ENCODE data around the gene JPH4.

The JPH4 gene

GRCh38 chr14:23546450-23547035 lies 32.0 kb downstream of the JPH4 start:
- no peak for TF ChIP-seq CTCF (IDR thresholded peaks at IDR 0.05)
- H3K36me3 ChIP-seq (ENCODE audit: control insufficient read depth, insufficient read depth, low read length): no peaks in the 10 kb centered on the region
- peaks cover 6% of the 10 kb centered on the region for H3K79me2 ChIP-seq
- no peak overlapping the region for H3K4me3 ChIP-seq (ENCODE audit: low read depth, low read length)
- H3K9ac ChIP-seq: no peak overlapping the region
- no peaks in the 10 kb centered on the region for H3K27me3 ChIP-seq (ENCODE audit: control insufficient read depth, insufficient read depth, low read length)
- no peak overlapping the region for H3K27ac ChIP-seq
- no peak overlapping the region for H3K4me2 ChIP-seq (ENCODE audit: low read length)
- no peaks in the 10 kb centered on the region for H3K9me3 ChIP-seq (ENCODE audit: control insufficient read depth, low read length)
- H2AFZ ChIP-seq: no peak overlapping the region
- H3K4me1 ChIP-seq: peaks cover 5% of the 10 kb centered on the region

GRCh38 chr14:23545740-23546365 lies 32.7 kb downstream of the JPH4 start:
- peaks cover 9% of the 10 kb centered on the region for H3K79me2 ChIP-seq
- no peaks in the 10 kb centered on the region for H3K27me3 ChIP-seq (ENCODE audit: control insufficient read depth, insufficient read depth, low read length)
- no peak overlapping the region for H3K4me2 ChIP-seq (ENCODE audit: low read length)
- H3K9ac ChIP-seq: no peak overlapping the region
- H3K4me3 ChIP-seq (ENCODE audit: low read depth, low read length): no peak overlapping the region
- H3K4me1 ChIP-seq: peaks cover 5% of the 10 kb centered on the region
- no peak overlapping the region for H2AFZ ChIP-seq
- no peak for TF ChIP-seq CTCF (IDR thresholded peaks at IDR 0.05)
- H3K9me3 ChIP-seq (ENCODE audit: control insufficient read depth, low read length): no peaks in the 10 kb centered on the region
- H3K36me3 ChIP-seq (ENCODE audit: control insufficient read depth, insufficient read depth, low read length): no peaks in the 10 kb centered on the region
- peak overlapping the region; percentile 39 for H3K27ac ChIP-seq

GRCh38 chr14:23544511-23545447 lies 33.8 kb downstream of the JPH4 start:
- H3K4me1 ChIP-seq: peaks cover 5% of the 10 kb centered on the region
- no peak overlapping the region for H3K9ac ChIP-seq
- TF ChIP-seq CTCF (IDR thresholded peaks at IDR 0.05): no peak
- peak overlapping the region; percentile 39 for H3K27ac ChIP-seq
- no peak overlapping the region for H3K4me2 ChIP-seq (ENCODE audit: low read length)
- peak overlapping the region; percentile 57 for H2AFZ ChIP-seq
- no peaks in the 10 kb centered on the region for H3K9me3 ChIP-seq (ENCODE audit: control insufficient read depth, low read length)
- no peak overlapping the region for H3K4me3 ChIP-seq (ENCODE audit: low read depth, low read length)
- no peaks in the 10 kb centered on the region for H3K27me3 ChIP-seq (ENCODE audit: control insufficient read depth, insufficient read depth, low read length)
- H3K36me3 ChIP-seq (ENCODE audit: control insufficient read depth, insufficient read depth, low read length): no peaks in the 10 kb centered on the region
- peaks cover 9% of the 10 kb centered on the region for H3K79me2 ChIP-seq

- Histone ChIP-seq H2AFZ (no peak overlapping the region), H3K9me3 (ENCODE audit: control insufficient read depth, low read length) (no peaks in the 10 kb centered on the region), H3K36me3 (ENCODE audit: control insufficient read depth, insufficient read depth, low read length) (no peaks in the 10 kb centered on the region), H3K79me2 (peaks cover 9% of the 10 kb centered on the region), H3K27ac (no peak overlapping the region), H3K4me3 (ENCODE audit: low read depth, low read length) (no peak overlapping the region), H3K4me1 (peaks cover 18% of the 10 kb centered on the region), H3K27me3 (ENCODE audit: control insufficient read depth, insufficient read depth, low read length) (no peaks in the 10 kb centered on the region), H3K4me2 (ENCODE audit: low read length) (no peak overlapping the region), H3K9ac (no peak overlapping the region)
- no peak for TF ChIP-seq CTCF (IDR thresholded peaks at IDR 0.05)
Measured at GRCh38 chr14:23543403-23543802, 35.2 kb downstream of the JPH4 start.

All from parathyroid adenoma (tissue), 2 donors.